ENCODE data around the gene C20orf202. TPM values are rescaled to one million over a fixed set of nuclear protein-coding genes. Genes with fewer than 3 reads are reported as not detected.
"Not testable (repeated sequence)": the region's sequence is repeated elsewhere in the genome, so short reads cannot be mapped to it uniquely, and the experiment has no call there.

C20orf202 gene
- polyA plus RNA-seq, 1 donor from 2014 or later: not detected

DNA sequence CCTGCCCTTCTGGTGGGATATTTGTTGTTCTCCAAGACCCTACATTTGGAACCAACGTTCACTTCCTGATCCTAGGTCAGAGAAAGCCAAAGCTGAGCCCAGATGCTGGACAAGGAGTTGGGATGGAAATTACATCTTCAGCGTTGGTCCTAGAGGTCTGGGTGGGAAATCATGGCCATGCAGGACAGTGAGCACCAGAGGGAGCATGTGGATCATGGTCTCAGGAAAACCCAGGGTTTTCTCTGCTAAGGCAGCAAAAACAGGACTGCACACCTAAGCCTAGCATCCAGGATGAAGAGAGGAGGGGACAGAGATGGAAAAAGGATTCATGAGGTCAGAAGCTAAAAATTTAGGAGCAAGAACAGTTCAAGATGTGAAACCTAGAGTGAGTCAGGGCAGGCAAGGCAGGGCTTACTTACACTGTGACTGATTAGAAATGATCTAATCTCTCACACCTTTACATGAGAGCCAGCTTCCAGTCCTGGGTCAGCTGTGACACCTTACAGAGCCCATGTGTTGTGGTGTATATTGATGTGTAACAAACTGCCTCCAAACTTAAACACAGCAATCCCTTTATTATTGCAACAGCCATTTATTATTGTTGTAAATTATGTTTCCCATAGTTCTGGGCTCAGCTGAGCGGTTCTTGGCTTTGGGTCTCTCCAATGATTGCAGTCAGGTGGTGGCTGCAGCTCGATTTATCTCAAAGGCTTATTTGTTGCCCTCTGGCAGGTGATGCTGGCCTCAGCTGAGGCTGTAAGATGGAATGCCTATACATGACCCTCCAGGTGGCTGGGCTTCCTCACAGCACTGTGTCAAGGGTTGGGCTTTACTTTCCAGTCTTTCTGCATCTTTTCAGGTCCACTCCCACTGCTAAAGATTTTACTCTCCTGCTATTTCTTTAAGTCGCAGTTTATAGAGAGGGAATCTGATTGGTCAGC, 6.5 kb downstream of the C20orf202 start:
- H3K4me1 Mint-ChIP-seq: peaks cover 0 to 5% (median 0%) of the 10 kb centered on the region in 3 donors
- no peak overlapping the region for H3K27ac Mint-ChIP-seq
- no peaks in the 10 kb centered on the region for H3K36me3 Mint-ChIP-seq
- H3K27me3 Mint-ChIP-seq: peaks cover 6% of the 10 kb centered on the region
- no peaks in the 10 kb centered on the region for H3K9me3 Mint-ChIP-seq
- no peak overlapping the region for H3K4me3 Mint-ChIP-seq

DNA sequence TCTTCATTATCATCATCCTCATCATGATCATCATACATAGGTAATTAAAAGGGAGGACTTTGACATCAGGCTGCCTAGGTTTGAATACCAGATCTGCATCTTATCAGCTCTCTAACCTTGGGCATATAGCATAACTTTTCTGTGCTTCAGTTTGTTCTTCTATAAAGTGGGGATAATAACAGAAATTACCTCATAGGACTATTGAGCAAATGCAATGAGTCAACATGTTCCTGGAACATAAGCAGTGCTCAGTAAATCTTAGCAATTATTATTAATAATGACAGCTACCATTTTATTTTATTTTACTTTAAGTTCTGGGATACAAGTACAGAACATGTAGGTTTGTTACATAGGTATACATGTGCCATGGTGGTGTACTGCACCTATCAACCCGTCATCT, 7.2 kb downstream of the C20orf202 start:
- H3K9me3 Mint-ChIP-seq: no peaks in the 10 kb centered on the region
- no peak overlapping the region for H3K27ac Mint-ChIP-seq
- peaks cover 8% of the 10 kb centered on the region for H3K27me3 Mint-ChIP-seq

DNA sequence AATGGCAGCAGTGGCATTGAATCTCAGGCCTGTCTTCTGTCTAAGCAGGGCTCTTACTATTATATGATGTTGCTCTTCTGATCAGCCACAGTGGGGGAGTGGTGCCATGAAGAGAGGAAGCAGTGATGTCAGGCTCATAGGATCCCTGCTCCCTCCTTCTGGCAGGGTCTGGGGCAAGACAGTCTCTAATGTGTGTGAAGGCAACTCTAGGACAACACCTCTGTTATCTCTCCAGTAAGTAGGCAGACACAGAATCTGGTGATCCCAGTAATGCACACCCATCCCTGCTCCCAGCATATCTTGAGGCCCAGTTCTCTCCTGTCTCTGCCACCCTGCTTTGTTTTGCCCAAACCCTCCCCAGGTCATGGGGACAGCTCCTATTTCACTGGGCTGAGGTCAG, 8.8 kb downstream of the C20orf202 start:
- Mint-ChIP-seq H3K4me1 (peaks cover 0 to 9% (median 0%) of the 10 kb centered on the region in 3 donors), H3K4me3 (no peak overlapping the region), H3K27ac (no peak overlapping the region), H3K27me3 (peaks cover 8% of the 10 kb centered on the region), H3K36me3 (no peaks in the 10 kb centered on the region), H3K9me3 (no peaks in the 10 kb centered on the region)

More for the DNA sequence above, 7.2 kb downstream of the C20orf202 start:
- no peaks in the 10 kb centered on the region for H3K36me3 Mint-ChIP-seq
- peaks cover 0 to 7% (median 0%) of the 10 kb centered on the region in 3 donors for H3K4me1 Mint-ChIP-seq
- no peak overlapping the region for H3K4me3 Mint-ChIP-seq

DNA sequence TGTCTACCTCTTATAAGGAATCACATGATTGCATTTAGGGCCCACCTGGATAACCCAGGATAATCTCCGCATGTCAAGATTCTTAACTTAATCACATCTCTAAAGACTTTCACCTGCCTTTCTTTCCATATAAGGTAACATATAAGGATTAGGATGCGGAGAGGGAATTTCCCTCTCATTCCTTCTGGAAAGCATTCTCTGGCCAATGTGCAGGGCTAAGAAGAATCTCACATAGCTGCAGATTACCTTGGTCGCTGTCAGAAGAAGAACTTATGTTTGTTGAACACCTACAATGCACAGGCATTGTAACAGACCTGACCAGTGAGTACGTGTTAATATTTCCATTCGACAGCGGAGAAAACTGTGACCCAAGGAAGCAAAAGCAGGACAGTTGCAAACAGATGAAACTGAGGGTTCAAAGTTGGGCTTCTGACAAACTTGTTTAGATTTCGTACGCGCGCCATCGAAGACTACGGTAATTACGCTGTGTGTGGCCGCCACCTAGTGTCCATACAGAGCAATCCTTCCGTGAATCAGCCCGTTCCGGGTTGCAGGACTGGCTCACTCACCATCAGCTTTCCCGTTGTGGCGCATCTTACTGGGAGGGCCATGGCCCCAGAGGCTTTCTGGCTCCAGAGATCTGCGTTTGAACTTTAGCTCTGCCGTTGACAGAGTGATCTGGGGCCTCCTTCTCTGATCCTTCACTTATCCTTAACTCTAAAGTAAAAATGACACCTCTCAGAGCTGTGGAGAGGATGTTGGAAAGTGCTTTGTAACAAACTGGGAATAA, 9.5 kb downstream of the C20orf202 start:
- Mint-ChIP-seq H3K9me3 (no peaks in the 10 kb centered on the region), H3K36me3 (no peaks in the 10 kb centered on the region), H3K4me3 (peak overlapping the region in 1 of 4 donors; percentile 48), H3K4me1 (peaks cover 0 to 9% (median 0%) of the 10 kb centered on the region in 3 donors), H3K27ac (no peak overlapping the region), H3K27me3 (peaks cover 9% of the 10 kb centered on the region)

DNA sequence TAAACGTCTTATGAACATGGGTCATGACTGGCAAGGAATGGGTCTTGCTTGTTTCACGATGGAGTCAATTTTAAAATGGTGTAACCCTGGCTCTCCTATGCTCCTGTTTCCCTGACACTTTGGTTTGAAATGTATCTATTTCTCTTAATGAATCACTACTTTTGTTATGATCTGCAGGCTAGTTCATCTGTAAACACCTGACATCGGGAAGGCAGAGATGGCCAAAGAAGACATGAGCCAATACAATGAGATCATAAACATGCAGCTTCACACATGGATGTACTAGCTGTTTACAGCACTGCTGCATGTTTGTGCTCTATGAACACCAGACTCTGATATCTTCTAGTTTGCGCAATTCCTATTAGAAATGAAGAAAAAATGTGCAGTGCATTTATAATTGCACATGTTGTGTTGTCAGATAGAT, 11.6 kb downstream of the C20orf202 start:
- H3K4me3 Mint-ChIP-seq: no peak overlapping the region
- H3K27me3 Mint-ChIP-seq: peaks cover 10% of the 10 kb centered on the region
- no peaks in the 10 kb centered on the region for H3K36me3 Mint-ChIP-seq
- H3K4me1 Mint-ChIP-seq: peaks cover 0 to 9% (median 0%) of the 10 kb centered on the region in 3 donors
- H3K27ac Mint-ChIP-seq: no peak overlapping the region
- peaks cover 0 to 3% (median 0%) of the 10 kb centered on the region in 3 donors for H3K9me3 Mint-ChIP-seq

DNA sequence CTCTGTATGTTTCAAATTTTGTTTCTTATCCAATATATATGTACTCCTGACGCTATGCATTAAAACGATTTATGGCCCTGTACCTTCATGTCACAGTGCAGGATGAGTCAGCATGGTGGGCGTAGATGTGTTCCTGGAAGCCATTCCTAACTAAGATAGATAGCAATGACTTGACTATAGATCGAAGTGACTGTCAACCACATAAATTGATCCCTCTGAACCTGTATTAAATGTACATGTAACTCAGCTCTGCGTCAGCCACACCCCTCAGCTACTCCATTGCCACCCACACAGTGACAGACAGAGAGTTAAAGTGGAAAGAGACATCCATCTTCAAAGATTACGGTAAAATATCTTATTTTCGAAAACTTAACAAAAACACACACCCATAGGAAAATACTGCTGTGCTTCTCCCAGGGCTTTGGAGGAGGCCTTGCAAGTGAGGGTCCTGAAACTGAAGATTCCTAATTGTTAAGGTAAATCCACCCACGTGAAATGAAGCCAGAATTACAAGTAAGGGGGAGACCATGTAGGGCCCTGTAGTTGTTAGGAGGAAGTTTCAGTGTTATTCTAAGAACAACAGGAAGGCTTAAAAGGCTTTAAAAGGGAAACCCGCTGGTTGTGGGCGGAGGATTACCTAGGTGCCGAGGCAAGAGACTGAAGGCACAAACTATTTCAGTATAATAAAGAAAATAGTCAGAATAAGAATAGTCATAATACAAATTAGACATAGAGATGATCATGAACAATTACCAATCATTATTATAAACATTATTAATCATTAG, 12.3 kb downstream of the C20orf202 start:
- Mint-ChIP-seq H3K4me1 (peaks cover 0 to 9% (median 0%) of the 10 kb centered on the region in 3 donors), H3K27ac (peak overlapping the region in 1 of 3 donors; percentile 1), H3K9me3 (peaks cover 0 to 3% (median 0%) of the 10 kb centered on the region in 3 donors), H3K36me3 (no peaks in the 10 kb centered on the region), H3K27me3 (peaks cover 10% of the 10 kb centered on the region), H3K4me3 (no peak overlapping the region)

DNA sequence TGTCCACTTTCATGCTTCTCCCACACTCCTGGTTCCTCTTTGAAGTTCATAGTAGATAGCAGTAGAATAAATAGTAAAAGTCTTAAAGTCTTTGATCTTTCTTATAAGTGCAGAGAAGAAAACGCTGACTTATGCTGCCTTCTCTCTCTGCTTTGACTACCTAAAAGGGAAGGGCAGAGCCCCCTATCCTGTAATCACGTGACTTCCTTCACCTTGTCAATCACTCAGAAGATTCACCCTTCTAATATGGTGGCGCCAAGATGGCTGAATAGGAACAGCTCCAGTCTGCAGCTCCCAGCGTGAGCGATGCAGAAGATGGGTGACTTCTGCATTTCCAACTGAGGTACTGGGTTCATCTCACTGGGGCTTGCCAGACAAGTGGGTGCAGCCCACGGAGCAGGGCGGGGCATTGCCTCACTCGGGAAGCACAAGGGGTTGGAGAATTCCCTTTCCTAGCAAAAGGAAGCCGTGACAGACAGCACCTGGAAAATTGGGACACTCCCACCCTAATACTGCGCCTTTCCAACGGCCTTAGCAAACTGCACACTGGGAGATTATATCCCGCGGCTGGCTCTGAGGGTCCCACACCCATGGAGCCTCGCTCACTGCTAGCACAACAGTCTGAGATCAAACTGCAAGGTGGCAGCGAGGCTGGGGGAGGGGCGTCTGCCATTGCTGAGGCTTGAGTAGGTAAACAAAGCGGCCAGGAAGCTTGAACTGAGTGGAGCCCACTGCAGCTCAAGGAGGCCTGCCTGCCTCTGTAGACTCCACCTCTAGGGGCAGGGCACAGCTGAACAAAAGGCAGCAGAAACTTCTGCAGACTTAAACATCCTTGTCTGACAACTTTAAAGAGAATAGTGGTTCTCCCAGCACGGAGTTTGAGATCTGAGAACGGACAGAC, 13.5 kb downstream of the C20orf202 start:
- not testable (repeated sequence) for H3K27ac Mint-ChIP-seq, H3K4me3 Mint-ChIP-seq, H3K36me3 Mint-ChIP-seq, H3K27me3 Mint-ChIP-seq, H3K9me3 Mint-ChIP-seq
- H3K4me1 Mint-ChIP-seq: peaks cover 0 to 11% (median 0%) of the 10 kb centered on the region in 3 donors

DNA sequence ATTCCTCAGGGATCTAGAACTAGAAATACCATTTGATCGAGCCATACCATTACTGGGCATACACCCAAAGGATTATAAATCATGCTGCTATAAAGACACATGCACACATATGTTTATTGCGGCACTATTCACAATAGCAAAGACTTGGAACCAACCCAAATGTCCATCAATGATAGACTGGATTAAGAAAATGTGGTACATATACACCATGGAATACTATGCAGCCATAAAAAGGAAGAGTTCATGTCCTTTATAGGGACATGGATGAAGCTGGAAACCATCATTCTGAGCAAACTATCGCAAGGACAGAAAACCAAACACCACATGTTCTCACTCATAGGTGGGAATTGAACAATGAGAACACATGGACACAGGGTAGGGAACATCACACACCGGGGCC, 19.5 kb downstream of the C20orf202 start:
- H3K27me3 Mint-ChIP-seq: peaks cover 17% of the 10 kb centered on the region
- H3K36me3 Mint-ChIP-seq: not testable (repeated sequence)

DNA sequence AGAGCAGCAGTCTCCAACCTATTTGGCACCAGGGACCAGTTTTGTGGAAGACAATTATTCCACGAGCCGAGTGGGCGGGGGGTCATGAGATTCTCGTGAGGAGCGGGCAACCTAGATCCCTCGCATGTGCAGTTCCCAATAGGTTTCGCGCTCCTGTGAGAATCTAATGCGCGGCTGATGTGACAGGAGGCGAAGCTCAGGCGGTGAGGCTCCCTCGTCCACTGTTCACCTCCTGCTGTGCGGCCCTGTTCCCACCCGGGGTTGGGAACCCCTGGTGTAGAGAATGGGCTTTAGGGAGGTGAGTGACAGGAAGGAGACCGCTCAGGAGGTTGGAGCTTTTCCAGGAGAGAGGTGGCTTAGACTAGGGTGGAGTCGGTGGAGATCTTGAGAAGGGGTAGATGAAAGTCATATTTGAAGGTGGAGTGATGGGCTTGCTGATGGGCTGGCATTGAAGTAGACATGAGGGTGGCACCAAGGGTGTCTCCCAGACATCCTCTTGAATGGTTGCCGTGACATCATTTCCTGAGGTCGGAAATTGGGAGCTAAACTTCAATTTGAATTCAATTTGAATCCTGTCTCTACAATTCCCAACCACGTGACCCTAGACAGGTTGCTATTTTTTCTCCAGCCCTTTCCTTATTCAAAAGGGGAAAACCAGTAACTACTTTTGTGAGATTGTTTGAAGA, 21.1 kb downstream of the C20orf202 start:
- Mint-ChIP-seq H3K27ac (peak overlapping the region in 1 of 3 donors; percentile 26), H3K4me3 (peak overlapping the region in 3 of 4 donors; percentile 6 to 51 (median 28)), H3K9me3 (peaks cover 0 to 4% (median 3%) of the 10 kb centered on the region in 3 donors), H3K4me1 (peaks cover 1 to 5% (median 3%) of the 10 kb centered on the region in 3 donors), H3K36me3 (no peaks in the 10 kb centered on the region), H3K27me3 (peaks cover 17% of the 10 kb centered on the region)

More for the DNA sequence above, 19.5 kb downstream of the C20orf202 start:
- Mint-ChIP-seq H3K27ac (peak overlapping the region in 1 of 3 donors; percentile 76), H3K4me3 (peak overlapping the region in 1 of 4 donors; percentile 50)
- H3K9me3 Mint-ChIP-seq, H3K4me1 Mint-ChIP-seq: not testable (repeated sequence)

DNA sequence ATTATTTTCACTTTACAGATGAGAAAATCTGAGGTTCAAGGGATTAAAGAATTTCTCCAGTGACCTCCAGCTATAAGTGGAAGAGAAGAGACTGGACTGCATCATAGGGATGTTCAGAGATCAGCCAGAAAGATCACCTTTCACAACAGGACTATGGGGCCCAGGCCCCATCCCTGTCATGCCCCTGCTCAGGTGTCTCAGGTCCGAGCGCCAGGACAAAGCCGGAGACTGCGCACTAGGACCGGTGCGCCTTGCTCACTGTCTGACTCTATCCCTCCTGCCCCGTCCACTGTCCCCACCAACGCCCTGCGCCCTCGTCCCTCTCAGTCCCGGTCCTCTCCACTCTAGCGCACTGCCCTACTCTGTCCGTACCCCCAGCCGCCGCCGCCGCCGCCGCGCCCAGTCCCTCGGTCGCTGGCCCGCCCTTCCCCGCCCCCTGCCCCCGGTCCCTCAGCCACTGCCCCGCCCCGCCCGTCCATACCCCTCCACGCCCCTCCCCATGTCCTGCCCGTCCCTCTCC, 22.1 kb downstream of the C20orf202 start:
- Mint-ChIP-seq H3K27me3 (peaks cover 17% of the 10 kb centered on the region), H3K4me3 (peak overlapping the region; percentile 28 to 83 (median 54))

DNA sequence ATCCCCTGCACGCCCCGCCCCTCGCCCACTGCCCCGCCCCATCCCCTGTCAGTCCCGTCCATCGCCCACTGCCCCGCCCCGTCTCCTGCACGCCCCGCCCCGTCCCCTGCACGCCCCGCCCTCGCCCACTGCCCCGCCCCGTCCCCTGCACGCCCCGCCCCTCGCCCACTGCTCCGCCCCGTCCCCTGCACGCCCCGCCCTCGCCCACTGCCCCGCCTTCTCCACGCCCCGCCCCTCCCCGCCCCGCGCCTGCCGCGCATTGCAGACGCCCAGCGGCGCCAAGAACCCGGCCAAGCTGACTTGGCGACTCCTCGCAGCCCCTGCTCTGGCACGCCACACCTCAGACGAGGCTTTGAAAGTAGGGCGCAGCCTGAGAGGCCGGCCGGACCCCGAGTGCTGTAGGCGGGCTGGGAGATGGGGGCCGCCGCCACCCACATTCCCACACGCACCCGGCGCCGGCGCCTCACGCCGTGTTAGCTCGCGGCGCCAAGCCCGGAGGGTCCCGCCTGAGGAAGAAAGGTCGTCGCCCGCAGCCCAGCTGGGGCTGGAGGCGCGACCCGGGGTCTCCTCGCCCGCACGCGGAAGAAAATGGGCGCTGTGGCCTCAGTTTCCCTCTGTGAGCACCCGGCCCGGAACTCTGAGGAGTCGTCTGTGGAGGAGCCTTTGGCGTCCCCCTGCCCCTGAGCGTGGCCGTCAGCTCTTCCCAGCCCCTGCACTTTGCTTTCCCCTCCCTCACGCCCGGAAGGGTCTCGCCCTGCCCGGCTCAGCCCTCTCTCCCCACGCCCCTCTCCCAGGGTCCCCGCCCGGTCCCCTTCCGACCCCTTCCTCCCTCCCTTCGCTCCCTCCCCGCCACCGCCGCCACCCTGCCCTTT, 22.8 kb downstream of the C20orf202 start, which contains the start of gene RAD21L1:
RAD21L1 (plus strand) TSS at position 262 of the 872 bp plus-strand sequence. CDS start 2,410 bp downstream, outside the sequence.
- peaks cover 0 to 4% (median 3%) of the 10 kb centered on the region in 3 donors for H3K9me3 Mint-ChIP-seq
- peak within 1 kb of the TSS; percentile 72 to 83 (median 79) for H3K4me3 Mint-ChIP-seq
- peaks cover 18% of the 10 kb centered on the region for H3K27me3 Mint-ChIP-seq
- peak within 1 kb of the TSS in 1 of 3 donors; percentile 89 for H3K27ac Mint-ChIP-seq
- H3K36me3 Mint-ChIP-seq: no peaks in the 10 kb centered on the region
- peaks cover 1 to 5% (median 3%) of the 10 kb centered on the region in 3 donors for H3K4me1 Mint-ChIP-seq

More for the DNA sequence above, 22.1 kb downstream of the C20orf202 start:
- peaks cover 0 to 4% (median 3%) of the 10 kb centered on the region in 3 donors for H3K9me3 Mint-ChIP-seq
- H3K27ac Mint-ChIP-seq: no peak overlapping the region
- H3K4me1 Mint-ChIP-seq: peaks cover 1 to 5% (median 3%) of the 10 kb centered on the region in 3 donors
- H3K36me3 Mint-ChIP-seq: no peaks in the 10 kb centered on the region

DNA sequence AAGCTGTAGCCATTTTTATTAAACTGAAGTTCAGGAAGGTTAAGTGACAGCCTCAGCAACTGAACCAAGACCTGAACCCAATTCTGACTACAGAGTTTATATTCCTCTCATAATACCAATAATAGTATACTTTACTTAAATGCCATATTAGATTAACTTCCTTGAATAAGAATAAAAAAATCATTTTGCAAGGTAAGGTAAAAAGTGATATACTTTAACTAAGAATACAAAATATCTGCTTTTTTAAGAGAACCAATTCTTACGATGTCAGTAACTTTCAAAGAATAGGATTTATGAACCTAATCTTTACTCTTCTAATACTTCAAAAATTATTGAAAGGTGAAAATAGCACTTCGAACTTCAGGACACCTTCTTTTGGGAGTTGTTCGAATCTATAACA, 26.3 kb downstream of the C20orf202 start:
- Mint-ChIP-seq H3K36me3 (no peaks in the 10 kb centered on the region), H3K9me3 (no peaks in the 10 kb centered on the region), H3K4me1 (peaks cover 1 to 5% (median 2%) of the 10 kb centered on the region in 3 donors), H3K27me3 (peaks cover 18% of the 10 kb centered on the region), H3K4me3 (no peak overlapping the region), H3K27ac (no peak overlapping the region)
